ENCODE results near the gene TPSD1.

DNA sequence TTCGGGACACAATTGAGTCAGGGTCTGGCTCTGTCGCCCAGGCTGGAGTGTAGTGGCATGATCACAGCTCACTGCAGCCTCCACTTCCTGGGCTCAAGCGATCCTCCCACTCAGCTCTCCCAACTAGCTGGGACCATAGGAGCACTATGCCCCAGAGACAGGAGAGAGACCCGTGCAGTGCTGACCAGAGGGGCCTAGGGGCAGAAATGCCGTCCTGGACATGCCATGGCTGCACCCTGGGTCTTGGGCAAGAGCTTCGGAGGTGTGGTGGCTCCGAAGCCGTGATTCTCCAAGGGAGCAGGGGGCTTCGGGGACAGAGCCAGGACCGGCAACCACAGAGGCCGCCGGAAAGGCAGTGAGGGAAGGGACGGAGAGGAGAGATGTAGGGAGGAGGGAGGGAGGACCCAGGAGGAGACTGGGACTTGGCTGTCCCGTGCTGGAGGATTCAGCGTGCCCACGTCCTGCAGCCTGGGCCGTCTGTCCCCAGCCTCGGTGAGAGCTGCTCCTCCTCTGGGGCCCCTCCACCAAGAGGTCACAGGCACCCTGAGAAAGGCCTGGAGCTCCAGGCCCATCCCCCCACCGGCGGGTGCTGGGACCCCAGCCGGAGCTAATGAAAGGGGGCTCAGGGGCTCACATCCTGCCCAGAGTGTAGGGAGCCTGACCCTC is 21.9 kb downstream of the TPSD1 start:
- no peak for TF ChIP-seq ZNF232 (CRISPR knock-in tag; IDR thresholded peaks at IDR 0.05)
- TF ChIP-seq TEAD4 (CRISPR knock-in tag; IDR thresholded peaks at IDR 0.05): no peak
- no peak for TF ChIP-seq CBFB (CRISPR knock-in tag; IDR thresholded peaks at IDR 0.05; ENCODE audit: low read depth)
- TF ChIP-seq, protein P1, sequence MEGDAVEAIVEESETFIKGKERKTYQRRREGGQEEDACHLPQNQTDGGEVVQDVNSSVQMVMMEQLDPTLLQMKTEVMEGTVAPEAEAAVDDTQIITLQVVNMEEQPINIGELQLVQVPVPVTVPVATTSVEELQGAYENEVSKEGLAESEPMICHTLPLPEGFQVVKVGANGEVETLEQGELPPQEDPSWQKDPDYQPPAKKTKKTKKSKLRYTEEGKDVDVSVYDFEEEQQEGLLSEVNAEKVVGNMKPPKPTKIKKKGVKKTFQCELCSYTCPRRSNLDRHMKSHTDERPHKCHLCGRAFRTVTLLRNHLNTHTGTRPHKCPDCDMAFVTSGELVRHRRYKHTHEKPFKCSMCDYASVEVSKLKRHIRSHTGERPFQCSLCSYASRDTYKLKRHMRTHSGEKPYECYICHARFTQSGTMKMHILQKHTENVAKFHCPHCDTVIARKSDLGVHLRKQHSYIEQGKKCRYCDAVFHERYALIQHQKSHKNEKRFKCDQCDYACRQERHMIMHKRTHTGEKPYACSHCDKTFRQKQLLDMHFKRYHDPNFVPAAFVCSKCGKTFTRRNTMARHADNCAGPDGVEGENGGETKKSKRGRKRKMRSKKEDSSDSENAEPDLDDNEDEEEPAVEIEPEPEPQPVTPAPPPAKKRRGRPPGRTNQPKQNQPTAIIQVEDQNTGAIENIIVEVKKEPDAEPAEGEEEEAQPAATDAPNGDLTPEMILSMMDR (IDR thresholded peaks at IDR 0.05): no peak

All from WTC11 (cell line).